ENCODE measurements around the gene RMDN3. TPM values are rescaled to one million over a fixed set of nuclear protein-coding genes. Genes with fewer than 3 reads are reported as not detected.

The RMDN3 gene
- total and polyA plus RNA-seq, 7 donors = 7.9 to 32.7 (median 21.4) TPM

DNA sequence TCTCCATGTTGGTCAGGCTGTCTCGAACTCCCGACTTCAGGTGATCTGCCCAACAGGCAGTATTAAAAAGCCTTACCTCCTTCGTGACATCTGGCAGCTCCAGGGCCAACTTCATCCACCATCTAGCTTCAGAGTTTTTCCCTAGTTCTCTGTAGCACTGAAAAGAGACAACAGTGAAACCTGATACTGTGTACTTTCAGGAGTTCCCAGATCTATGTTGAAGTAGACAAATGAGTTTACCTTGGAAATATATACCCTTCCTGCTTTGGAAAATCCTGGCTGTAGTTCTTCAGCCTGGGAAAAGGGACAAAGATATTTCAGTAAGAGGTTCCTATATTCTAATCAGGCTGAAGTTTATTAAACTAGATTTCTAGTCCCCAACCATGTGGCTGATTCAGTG lies 18.0 kb downstream of the RMDN3 start:
- Histone ChIP-seq H3K4me3 (no peak overlapping the region), H3K27ac (no peak overlapping the region), H3K36me3 (peaks cover 10 to 89% (median 42%) of the 10 kb centered on the region in 4 donors), H3K9me3 (no peaks in the 10 kb centered on the region), H3K27me3 (no peaks in the 10 kb centered on the region), H3K4me1 (no peaks in the 10 kb centered on the region)
- peak; percentile 14 for DNase-seq
- no peak for TF ChIP-seq EP300 (IDR thresholded peaks at IDR 0.05)
- TF ChIP-seq POLR2AphosphoS5 (IDR thresholded peaks at IDR 0.05) = no peak
- TF ChIP-seq, protein P1, sequence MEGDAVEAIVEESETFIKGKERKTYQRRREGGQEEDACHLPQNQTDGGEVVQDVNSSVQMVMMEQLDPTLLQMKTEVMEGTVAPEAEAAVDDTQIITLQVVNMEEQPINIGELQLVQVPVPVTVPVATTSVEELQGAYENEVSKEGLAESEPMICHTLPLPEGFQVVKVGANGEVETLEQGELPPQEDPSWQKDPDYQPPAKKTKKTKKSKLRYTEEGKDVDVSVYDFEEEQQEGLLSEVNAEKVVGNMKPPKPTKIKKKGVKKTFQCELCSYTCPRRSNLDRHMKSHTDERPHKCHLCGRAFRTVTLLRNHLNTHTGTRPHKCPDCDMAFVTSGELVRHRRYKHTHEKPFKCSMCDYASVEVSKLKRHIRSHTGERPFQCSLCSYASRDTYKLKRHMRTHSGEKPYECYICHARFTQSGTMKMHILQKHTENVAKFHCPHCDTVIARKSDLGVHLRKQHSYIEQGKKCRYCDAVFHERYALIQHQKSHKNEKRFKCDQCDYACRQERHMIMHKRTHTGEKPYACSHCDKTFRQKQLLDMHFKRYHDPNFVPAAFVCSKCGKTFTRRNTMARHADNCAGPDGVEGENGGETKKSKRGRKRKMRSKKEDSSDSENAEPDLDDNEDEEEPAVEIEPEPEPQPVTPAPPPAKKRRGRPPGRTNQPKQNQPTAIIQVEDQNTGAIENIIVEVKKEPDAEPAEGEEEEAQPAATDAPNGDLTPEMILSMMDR (IDR thresholded peaks at IDR 0.05) = no peak
- intact Hi-C loops (cut with DNase I) = no loop called here
- WGBS, 2 donors = 94 to 96% methylated on average over 3 of the region's 3 CpGs

DNA sequence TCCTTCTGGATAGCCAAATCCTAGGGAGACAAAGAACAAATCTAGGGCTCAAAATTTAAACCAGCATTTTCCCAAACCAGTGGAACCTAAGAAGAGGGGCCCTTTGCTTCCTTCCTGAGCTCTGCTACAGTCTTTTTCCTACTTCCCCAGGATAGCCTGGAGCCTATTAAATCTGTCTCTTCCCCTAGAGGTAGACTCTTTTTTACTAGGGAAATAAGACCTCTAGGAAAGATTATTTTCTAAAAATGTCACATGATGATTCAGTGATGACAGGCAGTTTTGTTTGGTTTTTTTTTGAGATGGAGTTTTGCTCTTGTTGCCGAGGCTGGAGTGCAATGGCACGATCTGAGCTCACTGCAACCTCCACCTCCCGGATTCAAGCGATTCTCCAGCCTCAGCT lies 18.5 kb downstream of the RMDN3 start:
- no peak overlapping the region for H3K4me3 ChIP-seq
- no peaks in the 10 kb centered on the region for H3K9me3 ChIP-seq
- H3K4me1 ChIP-seq = no peaks in the 10 kb centered on the region
- no peak for DNase-seq
- H3K27me3 ChIP-seq = no peaks in the 10 kb centered on the region
- H3K36me3 ChIP-seq = peaks cover 10 to 89% (median 42%) of the 10 kb centered on the region in 4 donors
- no peak for TF ChIP-seq POLR2AphosphoS5 (IDR thresholded peaks at IDR 0.05)
- no peak for TF ChIP-seq EP300 (IDR thresholded peaks at IDR 0.05)
- no peak for TF ChIP-seq POLR2A (IDR thresholded peaks at IDR 0.05)
- TF ChIP-seq, protein P1 (IDR thresholded peaks at IDR 0.05) = no peak
- H3K27ac ChIP-seq = no peak overlapping the region
- 92 to 93% methylated on average over 4 of the region's 4 CpGs for WGBS, 2 donors
- intact Hi-C loops (cut with DNase I) = no loop called here

- H3K27me3 ChIP-seq = no peaks in the 10 kb centered on the region
- 89 to 90% methylated on average over 3 of the region's 3 CpGs for WGBS, 2 donors
- no peak overlapping the region for H3K4me3 ChIP-seq
- no peaks in the 10 kb centered on the region for H3K4me1 ChIP-seq
- no peak for DNase-seq
- peaks cover 0 to 55% (median 6%) of the 10 kb centered on the region in 4 donors for H3K36me3 ChIP-seq
- H3K9me3 ChIP-seq = no peaks in the 10 kb centered on the region
- TF ChIP-seq POLR2A (IDR thresholded peaks at IDR 0.05) = no peak
- TF ChIP-seq EP300 (IDR thresholded peaks at IDR 0.05) = no peak
- TF ChIP-seq POLR2AphosphoS5 (IDR thresholded peaks at IDR 0.05) = no peak
- TF ChIP-seq, protein P1 (IDR thresholded peaks at IDR 0.05) = no peak
- H3K27ac ChIP-seq = no peak overlapping the region
- intact Hi-C loops (cut with DNase I) = no loop called here
These were observed 24.0 kb downstream of the RMDN3 start for GRCh38 chr15:40731034-40731433.

GRCh38 chr15:40723919-40724318 lies 31.1 kb downstream of the RMDN3 start:
- no peak for DNase-seq
- Histone ChIP-seq H3K36me3 (no peaks in the 10 kb centered on the region), H3K27ac (no peak overlapping the region), H3K27me3 (no peaks in the 10 kb centered on the region), H3K9me3 (no peaks in the 10 kb centered on the region), H3K4me3 (no peak overlapping the region), H3K4me1 (no peaks in the 10 kb centered on the region)
- WGBS, 2 donors = 87 to 88% methylated on average over 2 of the region's 2 CpGs
- intact Hi-C loops (cut with DNase I) = no loop called here
- TF ChIP-seq EP300 (IDR thresholded peaks at IDR 0.05) (no peak), POLR2A (IDR thresholded peaks at IDR 0.05) (no peak), POLR2AphosphoS5 (IDR thresholded peaks at IDR 0.05) (no peak)
- TF ChIP-seq, protein P1 (IDR thresholded peaks at IDR 0.05) = no peak

DNA sequence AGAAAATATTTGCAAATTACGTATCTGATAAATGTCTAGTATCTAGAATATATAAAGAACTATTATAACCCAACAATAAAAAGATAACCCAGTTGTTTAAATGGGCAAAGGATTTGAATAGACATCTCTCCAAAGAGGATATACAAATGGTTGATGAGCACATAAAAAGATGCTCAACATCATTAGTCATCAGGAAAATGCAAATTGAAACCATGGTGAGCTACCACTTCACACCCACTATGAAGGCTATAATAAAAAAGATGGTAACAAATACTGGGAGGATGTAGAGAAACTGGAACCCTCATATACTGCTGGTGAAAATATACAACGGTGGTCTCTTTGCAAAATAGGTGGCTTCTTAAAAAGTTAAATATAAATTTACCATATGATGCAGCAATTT lies 32.1 kb downstream of the RMDN3 start:
- 92 to 94% methylated on average over 2 of the region's 2 CpGs for WGBS, 2 donors
- DNase-seq = no peak

More for the DNA sequence above, 32.1 kb downstream of the RMDN3 start:
- no peaks in the 10 kb centered on the region for H3K9me3 ChIP-seq
- H3K4me3 ChIP-seq = no peak overlapping the region
- no peaks in the 10 kb centered on the region for H3K4me1 ChIP-seq
- H3K36me3 ChIP-seq = no peaks in the 10 kb centered on the region
- no peaks in the 10 kb centered on the region for H3K27me3 ChIP-seq
- intact Hi-C loops (cut with DNase I) = no loop called here
- no peak overlapping the region for H3K27ac ChIP-seq
- TF ChIP-seq POLR2A (IDR thresholded peaks at IDR 0.05) = no peak
- TF ChIP-seq EP300 (IDR thresholded peaks at IDR 0.05) = no peak
- TF ChIP-seq POLR2AphosphoS5 (IDR thresholded peaks at IDR 0.05) = no peak
- TF ChIP-seq, protein P1 (IDR thresholded peaks at IDR 0.05) = no peak
